H1 (cell line): Measurements from ENCODE around the gene RNF224. TPM values are rescaled to one million over a fixed set of nuclear protein-coding genes. Genes with fewer than 3 reads are reported as not detected.

Source experiments
- BRCA1 ChIP-seq: IDR thresholded peaks from 2 replicates; pipeline ENCODE4 v1.6.1; 2012; ENCODE audit warnings: low read depth, low read length, improper control_type of control experiment
- CHD7 ChIP-seq: fragments of 300-600 bp; sonication (generic); IDR thresholded peaks from 2 replicates; pipeline ENCODE4 v1.7.1; 2012; ENCODE audit warnings: low read length, moderate library complexity, mild to moderate bottlenecking, inconsistent platforms; ENCODE audit not compliant: insufficient replicate concordance
- CTBP2 ChIP-seq: IDR thresholded peaks from 2 replicates; pipeline ENCODE4 v1.7.0; 2011; ENCODE audit warnings: borderline replicate concordance, mild to moderate bottlenecking, moderate library complexity, mixed read lengths, low read length; ENCODE audit not compliant: insufficient read depth, insufficient read length
- EP300 ChIP-seq, 2 experiments: IDR thresholded peaks; 1 replicate in 1 of 2; 2 replicates in 1 of 2; pipeline ENCODE4 v1.6.1; 2011 to 2012; ENCODE audit warnings: low read depth in 2 of 2, low read length in 2 of 2, mild to moderate bottlenecking in 2 of 2, borderline replicate concordance in 1 of 2, inconsistent platforms in 1 of 2, moderate library complexity in 1 of 2
- EZH2 ChIP-seq: fragments of 200-600 bp; sonication (generic); IDR thresholded peaks from 2 replicates; pipeline ENCODE4 v1.7.1; 2012; ENCODE audit warnings: low read depth, mild to moderate bottlenecking, moderate library complexity, low read length, inconsistent platforms; ENCODE audit not compliant: severe bottlenecking
- GTF2F1 ChIP-seq: IDR thresholded peaks from 2 replicates; pipeline ENCODE4 v1.6.1; 2012; ENCODE audit warnings: low read depth, low read length, improper control_type of control experiment, borderline replicate concordance
- PHF8 ChIP-seq: fragments of 200-600 bp; sonication (generic); conservative IDR thresholded peaks from 2 replicates; pipeline ENCODE4 v1.7.1; 2012; ENCODE audit warnings: low read depth, mild to moderate bottlenecking, inconsistent platforms, low read length, moderate library complexity
- RAD21 ChIP-seq, 2 experiments: IDR thresholded peaks in 1 of 2; conservative IDR thresholded peaks in 1 of 2; 2 replicates each; pipeline ENCODE4 v1.6.1; 2011; ENCODE audit warnings: low read depth in 2 of 2, low read length in 2 of 2, improper control_type of control experiment in 1 of 2, inconsistent platforms in 1 of 2, mild to moderate bottlenecking in 1 of 2, moderate library complexity in 1 of 2
- polyA plus RNA-seq, 7 experiments: library from polyadenylated mRNA; depleted of rRNA in 3 of 7; stranded (reverse) in 5 of 7; unstranded in 2 of 7; fragments of >200 nt in 5 of 7; fragments of 200-250 nt in 2 of 7; gene quantifications; 1 replicate in 5 of 7; 2 replicates in 1 of 7; 4 replicates in 1 of 7; pipeline versions ENCODE4 v1.2.1 to v1.2.3, GENCODE V29; 2011 to 2013; ENCODE audit warnings: missing spikeins in 2 of 7, mixed read lengths in 2 of 7
- total RNA-seq: library from RNA; stranded (reverse); fragmentation: NEBNext Ultra II Directional; extraction: Animal tissue kit (Norgen Biotek cat#: 25700); gene quantifications from 2 replicates; pipeline ENCODE4 v1.2.1, GENCODE V29; 2021

The RNF224 gene
- total and polyA plus RNA-seq, 2 of the 8 experiments (the other 6 are each of a cell fraction or from before 2014, with no cell fraction given) = 0.24 TPM; not detected in 1

- no peak for TF ChIP-seq CHD7
- TF ChIP-seq EZH2 = no peak
- TF ChIP-seq BRCA1 = peak; percentile 75; the same call in 1 of the 2 replicates
- TF ChIP-seq PHF8 = peak; percentile 88
- peak in 1 of 2 experiments; percentile 25; a peak in 1 of 3 replicates for TF ChIP-seq EP300 (IDR thresholded peaks at IDR 0.05; ENCODE audit: borderline replicate concordance in 1 of 2, low read depth in 2 of 2, low read length in 2 of 2)
- no peak for TF ChIP-seq GTF2F1
- peak; percentile 34 to 45; a peak in 3 of 4 replicates for TF ChIP-seq RAD21 (IDR thresholded peaks at IDR 0.05 in 1 of 2, conservative IDR thresholded peaks at IDR 0.05 in 1 of 2; ENCODE audit: low read depth in 2 of 2, low read length in 2 of 2)
- no peak for TF ChIP-seq CTBP2
Measured at GRCh38 chr9:137188490-137189296, 38.6 kb upstream of the RNF224 start, which contains the start of the genes ANAPC2 and SSNA1 (continued).
